ENCODE data around the gene DDX50.
"Not testable (repeated sequence)": the region's sequence is repeated elsewhere in the genome, so short reads cannot be mapped to it uniquely, and the experiment has no call there.

Gene DDX50, protein sequence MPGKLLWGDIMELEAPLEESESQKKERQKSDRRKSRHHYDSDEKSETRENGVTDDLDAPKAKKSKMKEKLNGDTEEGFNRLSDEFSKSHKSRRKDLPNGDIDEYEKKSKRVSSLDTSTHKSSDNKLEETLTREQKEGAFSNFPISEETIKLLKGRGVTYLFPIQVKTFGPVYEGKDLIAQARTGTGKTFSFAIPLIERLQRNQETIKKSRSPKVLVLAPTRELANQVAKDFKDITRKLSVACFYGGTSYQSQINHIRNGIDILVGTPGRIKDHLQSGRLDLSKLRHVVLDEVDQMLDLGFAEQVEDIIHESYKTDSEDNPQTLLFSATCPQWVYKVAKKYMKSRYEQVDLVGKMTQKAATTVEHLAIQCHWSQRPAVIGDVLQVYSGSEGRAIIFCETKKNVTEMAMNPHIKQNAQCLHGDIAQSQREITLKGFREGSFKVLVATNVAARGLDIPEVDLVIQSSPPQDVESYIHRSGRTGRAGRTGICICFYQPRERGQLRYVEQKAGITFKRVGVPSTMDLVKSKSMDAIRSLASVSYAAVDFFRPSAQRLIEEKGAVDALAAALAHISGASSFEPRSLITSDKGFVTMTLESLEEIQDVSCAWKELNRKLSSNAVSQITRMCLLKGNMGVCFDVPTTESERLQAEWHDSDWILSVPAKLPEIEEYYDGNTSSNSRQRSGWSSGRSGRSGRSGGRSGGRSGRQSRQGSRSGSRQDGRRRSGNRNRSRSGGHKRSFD

DNA sequence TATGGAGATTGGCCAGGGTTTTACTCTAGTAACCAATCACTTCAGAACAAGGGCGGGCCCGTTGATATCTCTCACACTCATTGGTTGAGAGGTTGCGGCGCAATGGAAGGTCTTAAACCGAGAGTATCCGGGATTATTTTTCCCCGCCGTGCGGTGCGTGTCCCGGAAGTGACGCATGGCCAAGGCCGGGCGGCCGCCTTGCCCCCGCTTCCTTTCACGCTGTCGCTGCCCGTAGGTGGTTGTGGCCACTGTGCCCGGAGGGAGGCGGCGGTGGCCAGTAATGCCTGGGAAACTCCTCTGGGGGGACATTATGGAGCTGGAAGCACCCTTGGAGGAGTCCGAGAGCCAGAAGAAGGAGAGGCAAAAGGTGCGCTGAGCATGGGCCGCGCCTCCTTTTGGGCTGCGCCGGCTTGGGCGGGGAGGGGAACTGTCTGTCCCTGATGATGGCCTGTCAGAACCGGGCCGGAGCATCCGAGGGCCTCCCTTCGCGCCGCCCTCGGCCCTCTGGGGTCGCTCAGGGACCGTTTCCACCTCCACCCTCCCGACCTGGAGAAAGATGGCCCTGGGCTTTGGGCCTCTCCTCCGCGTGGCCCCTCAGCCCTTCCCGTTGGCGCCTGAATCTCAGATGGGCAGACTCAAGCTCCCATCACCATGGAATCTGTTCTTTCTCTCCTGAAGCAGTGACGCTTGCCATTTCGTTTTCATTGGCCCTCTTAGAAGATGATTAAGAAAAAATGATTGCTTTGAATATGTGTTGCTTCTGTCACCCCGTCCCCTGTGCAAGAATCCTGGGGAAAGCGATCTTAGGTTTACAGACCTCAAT is at the start of gene DDX50:
Gene DDX50, plus strand, starts transcription at position 211 of the 823 bp plus-strand sequence. Its CDS starts 70 bp downstream, at position 281.
- DNase-seq: peak; percentile 90

DNA sequence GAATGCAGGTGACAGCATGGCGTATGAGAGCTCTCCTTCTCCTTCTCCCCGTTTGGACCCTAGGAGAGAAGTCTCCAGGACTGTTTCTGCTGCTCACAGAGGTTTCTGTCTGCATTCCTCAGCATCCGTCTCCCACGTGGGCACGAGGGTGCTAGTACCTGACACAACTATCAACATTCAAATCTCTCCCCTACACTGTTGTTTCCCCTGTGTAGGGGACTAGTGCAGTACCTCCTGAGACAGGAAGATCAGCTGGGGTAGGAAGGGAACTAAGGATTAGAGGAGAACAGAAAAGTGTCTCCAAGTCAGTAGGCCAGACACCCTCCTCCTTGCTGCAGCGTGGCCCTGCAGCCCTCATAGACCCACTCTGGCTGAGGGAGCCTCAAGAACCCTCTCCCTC is 44.8 kb upstream of the DDX50 start:
- no peak for DNase-seq

DNA sequence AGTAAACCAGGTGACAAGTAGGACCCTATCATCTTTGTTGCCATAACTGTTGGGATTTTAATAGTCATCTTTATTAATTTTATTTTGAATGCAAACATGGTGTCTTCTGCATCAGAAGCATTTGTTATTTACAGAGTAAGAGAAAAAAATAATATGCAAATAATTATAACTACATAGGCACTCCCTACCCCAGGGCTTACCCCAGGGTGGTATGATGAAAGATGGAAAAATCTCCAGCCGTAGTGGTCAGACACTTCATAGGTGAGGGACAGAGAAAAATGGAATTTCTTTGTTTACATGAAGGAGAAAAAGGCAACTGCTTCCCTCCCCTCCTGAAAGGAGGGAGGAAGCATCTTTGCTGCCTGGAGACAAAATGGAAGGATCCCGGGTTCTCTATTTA is 44.1 kb upstream of the DDX50 start:
- DNase-seq: no peak

DNA sequence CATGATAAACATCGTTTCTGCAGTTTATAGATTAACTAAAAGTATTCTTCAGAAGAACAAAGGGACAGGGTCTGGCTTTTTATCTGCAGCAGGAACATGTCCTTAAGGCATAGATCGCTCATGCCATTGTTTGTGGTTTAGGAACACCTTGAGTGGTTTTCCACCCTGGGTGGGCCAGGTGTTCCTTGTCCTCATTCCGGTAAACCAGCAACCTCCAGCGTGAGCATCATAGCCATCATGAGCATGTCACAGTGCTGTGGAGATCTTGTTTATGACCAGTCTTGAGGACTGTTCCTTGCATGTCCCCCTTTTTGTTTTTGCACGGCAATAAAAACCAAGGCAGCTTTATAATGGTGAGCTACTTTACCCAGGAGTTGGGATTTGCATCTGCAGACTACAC is 39.9 kb upstream of the DDX50 start:
- DNase-seq: no peak

DNA sequence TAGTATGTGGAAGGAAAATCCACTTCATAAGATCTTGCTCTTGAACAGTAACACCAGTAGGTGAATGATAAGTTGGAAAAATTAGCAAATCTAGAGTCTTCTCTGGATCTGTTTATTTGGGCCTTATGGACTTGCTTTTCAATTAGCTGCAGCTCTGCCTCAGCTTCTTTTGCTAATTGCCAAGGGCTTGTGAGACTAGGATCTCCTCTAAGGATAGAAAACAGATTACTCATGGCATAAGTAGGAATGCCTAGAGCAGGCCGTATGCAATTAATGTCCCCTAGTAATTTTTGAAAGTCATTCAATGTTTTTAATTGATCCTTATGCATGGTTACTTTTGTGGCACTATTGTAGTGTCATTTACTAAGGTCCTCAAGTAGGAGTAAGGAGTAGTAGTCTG is 36.5 kb upstream of the DDX50 start:
- no peak for DNase-seq

DNA sequence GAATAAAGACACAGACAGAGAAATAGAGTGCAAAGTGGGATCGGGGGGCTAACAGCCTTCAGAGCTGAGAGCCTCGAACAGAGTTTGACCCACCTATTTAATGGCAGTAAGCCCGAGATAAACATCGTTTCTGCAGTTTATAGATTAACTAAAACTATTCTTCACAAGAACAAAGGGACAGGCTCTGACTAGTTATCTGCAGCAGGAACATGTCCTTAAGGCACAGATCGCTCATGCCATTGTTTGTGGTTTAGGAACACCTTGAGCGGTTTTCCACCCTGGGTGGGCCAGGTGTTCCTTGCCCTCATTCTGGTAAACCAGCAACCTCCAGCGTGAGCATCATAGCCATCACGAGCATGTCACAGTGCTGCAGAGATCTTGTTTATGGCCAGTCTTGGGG is 32.9 kb upstream of the DDX50 start:
- DNase-seq: not testable (repeated sequence)

DNA sequence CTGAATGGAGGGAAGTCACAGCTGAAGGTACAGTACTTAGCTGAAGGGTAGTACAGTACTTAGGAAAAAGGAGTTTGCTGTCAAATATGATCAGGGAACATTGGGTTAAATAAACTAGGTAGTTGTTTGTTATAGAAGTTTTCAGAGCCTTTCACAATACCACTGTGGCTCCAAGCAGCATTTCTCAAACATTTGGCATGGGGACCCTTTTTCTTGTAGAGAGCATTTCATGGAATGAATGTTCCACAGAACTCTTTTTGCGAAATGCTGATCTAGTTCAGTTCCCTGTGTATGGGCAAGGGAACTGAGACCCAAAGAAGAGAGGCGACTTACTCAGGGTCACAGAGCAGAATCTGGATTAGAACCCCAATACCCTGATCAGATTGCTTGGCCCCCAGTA is 31.5 kb upstream of the DDX50 start:
- DNase-seq: no peak

DNA sequence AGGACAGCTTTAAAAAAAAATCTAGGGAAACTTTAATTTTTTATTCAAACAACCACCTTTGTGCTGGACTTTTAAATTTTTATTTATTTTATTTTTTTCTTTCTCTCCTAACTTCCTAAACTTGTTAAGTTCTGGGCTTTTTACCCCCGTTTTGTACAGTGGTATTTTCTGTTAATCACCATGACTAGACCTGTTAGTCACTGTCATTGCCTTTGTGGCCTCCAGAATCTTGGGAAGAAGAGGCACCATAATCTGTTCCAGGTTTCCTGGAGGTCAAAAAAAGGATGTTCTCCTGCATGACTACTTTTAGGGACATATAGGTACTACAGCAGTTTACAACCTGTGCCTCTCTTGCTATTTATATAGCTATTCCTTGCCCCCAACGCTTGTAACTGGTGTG is 31.1 kb upstream of the DDX50 start:
- DNase-seq: no peak

DNA sequence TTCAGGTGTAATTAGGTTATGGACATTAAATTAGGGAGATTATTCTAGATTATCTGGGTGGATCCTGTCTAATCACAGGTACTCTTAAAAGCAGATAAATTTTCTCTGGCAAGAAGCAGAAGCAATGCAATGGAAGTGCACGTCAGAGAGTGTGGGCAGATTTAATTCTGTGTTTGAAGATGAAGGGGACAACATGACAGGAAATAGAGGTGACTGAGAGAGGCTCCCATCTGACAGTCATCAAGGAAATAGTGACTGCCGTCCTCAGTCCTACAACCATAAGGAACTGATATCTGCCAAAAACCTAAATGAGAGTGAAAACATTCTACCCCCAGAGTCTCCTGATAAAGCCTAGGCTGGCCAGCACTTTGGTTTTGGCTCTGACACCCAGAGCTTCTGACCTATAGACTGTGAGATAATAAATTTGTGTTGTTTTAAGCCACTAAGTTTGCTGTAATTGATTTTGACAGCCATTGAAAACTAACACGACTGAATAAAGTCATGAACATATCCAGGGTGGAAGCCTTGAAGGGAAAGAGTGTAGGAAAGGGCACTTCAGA is 30.5 kb upstream of the DDX50 start:
- no peak for DNase-seq

DNA sequence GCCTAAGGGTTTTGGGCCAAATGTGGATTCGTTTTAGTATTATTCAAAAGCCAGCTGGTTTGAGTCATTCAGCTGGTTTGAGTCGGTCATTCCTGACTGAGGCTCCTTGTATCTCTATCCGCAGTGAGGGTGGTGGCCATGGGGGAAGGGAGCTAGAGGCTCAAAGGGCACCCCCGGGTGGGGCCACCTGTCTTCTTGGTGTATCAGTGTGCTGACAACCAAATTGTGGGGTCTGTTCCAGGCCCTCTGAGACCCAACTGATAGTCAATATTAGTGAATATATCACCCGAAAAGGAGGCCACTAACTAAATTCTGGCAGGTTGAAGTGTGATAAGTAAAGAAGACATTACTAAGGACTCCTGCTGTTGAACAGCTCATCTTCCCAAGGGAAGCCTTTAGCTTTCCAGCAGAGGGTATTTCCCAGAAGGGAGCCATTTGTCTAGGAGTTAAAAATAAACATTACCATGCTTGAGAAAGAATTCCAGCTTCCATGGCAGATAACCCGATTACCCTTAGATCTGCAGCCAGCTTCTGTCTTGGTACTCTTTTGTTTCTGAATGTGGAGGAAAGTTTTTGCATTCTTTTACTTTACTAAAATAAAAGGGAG is 29.9 kb upstream of the DDX50 start:
- no peak for DNase-seq

DNA sequence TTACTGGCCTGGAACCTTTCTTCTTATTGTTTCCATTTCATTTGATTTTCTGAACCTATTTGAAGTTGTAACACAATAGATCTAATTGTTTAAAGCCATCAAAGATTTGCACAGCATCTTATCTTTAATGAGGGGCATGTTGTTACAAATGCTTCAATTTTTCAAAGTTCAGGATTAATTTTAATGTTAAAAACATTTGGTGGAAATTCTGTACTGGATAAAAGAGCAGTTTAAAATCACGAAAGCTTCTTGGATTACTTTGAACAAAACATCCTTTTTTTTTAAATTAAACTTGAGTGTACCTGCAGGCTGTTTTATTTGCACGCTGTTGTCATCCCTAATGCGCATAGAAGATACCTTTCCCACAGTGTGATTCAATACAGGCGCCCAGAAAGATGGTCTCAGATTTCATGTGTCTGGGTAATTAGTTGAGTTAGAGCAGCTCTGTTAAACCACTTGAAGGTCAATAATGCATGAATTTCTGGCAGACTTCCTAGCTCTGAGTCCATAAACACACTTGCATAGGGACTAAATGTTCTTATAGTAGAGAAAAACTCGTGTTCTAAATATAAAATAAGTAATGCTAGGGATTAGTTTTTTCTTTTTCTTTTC is 29.3 kb upstream of the DDX50 start:
- no peak for DNase-seq

DNA sequence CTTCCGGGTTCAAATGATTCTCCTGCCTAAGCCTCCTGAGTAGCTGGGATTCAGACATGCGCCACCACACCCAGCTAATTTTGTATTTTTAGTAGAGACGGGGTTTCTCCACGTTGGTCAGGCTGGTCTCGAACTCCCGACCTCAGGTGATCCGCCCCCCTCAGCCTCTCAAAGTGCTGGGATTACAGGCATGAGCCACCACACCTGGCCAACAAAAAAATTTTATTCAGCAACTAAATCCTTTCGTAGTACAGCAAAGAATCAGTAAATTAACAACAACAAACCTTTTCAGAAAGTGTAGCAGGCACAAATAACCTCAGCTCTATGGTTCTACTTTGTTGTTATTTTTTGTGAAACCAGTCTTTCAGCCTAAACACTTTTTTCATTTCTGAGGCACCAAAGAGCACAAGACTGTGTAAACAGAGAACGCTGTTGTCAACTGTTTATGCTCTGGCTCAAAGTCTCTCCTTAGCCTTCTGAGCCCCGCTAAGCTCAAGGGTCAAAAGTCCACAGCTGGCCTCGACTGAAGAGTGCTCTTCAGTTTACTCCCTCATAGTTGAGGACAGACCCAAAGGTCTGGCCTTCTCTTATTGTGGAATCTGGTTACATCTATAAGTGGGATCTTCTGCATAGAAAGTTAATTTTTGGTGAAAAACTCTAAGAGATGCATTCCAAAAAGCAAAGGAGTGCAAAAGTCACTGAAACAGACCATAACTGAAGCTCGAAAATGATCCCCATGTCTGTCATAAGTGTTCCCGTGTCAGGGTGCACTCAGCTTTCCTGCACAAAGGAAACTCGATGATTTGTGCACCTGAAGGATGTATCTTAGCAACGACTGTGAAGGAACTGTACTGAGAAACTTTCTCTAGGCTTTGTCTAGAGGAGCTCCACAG is 24.6 kb upstream of the DDX50 start:
- no peak for DNase-seq

DNA sequence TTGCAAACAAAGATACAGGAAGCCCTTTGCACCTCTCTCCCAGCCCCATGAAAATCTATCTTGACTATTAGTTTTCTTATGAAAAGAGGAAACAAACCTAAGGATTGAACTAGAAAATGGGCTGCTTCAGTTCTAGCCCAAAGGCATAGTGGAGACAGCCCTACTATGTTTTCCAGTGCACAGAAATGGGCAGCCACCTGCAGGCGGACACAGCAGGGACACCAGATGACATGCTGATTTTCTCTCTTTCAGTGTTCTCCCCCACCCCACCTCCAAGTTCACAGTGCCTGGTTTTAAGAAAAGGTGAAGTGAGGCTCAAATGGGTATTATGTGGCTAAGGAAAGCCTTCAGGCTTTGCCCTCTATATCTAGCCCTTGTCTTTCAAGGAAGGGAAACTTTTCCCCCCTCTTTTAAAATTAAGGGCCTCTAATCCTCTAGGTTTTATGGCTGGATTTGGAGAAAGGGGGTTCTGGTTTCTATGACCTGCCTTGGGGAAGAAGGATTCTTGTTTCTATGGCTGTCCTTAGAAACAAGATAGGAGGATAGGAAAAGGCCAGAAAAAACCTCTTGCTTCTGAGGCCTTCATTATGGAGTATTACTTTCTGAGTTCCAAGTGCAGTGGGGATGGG is 23.5 kb upstream of the DDX50 start:
- DNase-seq: no peak

DNA sequence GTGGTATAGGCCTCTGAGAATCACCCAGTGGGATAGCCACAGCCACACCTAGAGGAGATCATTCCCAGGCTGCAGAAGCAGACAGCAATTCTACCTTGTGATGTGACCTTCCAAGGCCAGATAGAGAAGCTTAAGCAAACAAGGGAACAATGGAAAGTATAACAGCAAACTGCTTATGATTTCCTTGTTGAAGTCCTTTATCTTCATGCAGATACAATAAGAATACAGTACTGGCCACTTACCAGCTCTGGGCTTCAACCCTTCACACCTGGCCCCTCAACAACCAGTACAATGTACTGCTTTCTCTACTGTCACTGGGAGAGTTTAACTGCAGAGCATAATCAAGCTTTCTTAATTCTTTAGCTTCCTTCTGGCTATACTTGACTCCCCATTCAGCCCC is 22.6 kb upstream of the DDX50 start:
- no peak for DNase-seq

DNA sequence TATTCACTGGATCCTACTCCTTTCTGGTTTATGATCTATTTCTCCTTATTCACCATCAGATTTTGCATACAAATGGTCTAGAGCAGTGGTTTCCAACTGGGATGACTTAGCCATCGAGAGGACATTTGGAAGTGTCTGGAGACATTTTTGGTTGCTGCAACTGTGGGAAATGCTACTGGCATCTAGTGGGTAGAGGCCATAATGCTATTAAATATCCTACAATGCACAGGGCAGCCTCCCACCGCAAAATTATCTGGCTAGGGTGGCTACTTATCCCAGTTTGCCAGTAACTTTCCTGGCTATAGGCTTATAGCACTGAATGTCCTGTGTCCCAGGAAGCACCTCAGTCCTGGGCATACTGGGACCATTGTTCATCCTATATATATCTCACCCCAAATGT is 21.5 kb upstream of the DDX50 start:
- DNase-seq: no peak

DNA sequence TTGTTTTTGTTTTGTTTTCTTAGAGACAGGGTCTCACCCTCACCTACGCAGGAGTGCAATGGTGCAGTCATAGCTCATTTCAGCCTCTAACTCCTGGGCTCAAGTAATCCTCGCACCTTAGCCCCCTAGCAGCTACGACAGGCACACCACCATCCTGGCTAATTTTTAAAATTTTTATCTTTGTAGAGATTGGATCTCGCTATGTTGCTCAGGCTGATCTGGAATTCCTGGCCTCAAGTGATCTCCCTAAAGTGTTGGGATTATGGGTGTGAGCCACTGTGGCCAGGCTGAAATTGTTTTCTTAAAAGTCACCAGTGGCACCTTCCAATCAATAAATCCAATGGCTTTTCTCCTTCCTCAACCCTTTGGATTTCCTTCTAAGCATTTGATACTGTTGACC is 20.9 kb upstream of the DDX50 start:
- no peak for DNase-seq

DNA sequence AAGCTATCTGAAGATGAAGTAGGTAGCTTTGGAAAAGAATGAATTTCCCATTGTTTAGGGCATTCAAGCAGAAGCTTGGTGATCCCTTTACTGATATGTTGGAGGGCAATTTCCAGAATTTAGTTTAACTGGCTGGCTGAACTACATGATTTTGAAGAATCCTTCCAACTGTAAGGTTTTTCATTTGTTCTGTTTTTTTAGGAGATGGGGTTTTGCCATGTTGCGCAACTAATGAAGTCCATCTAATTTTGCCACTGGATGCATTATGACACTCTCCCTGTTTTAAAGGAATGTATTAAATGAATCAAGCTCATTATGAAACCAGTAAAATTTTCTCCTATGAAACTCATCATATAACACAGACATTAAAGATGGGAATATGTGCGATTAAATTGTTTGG is 6.1 kb upstream of the DDX50 start:
- no peak for DNase-seq

DNA sequence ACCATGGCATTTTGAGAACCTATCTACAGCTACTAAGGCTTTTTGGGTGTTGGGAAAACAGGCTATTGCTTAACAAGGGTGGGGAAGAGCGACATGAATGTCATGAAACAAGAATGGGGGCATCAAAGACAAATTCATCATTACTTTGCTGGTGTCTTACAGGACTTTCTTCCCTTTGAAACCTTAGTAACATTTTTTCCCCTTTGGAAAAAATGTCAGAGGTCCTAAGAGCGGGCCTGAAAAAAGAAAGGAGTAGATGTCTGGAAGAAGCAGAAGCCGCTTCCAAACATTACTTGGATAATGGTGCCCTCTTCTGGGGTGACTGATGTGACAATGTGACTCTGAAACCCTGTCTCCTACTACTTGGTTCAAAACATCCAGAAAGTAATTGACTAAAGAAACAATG is 3.8 kb upstream of the DDX50 start:
- DNase-seq: peak in 1 of 2 experiments; percentile 5

DNA sequence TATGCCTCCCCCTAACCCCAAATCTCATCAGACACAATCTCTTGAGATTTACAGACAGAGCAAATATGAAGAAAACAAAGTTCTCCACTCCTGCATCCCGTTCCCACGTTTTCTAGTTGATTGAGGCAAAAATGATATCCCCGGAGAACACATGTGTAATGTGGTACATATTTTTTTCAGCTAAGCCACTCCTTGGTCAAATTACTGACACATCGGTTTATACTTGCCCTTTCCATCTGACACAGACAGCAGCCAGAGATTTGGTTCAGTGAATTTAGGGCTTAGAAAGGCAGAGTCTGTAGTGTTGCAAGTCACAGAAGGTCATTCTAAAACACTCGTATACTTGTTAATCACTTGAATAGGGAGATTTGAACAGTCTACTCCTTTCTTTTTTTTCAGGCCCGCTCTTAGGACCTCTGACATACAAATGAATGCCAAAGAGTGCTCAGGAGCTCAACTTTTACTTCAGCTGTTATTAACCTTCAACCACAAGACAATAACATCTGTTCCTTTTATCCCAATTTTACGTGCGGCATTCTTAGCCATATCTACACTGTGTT is 1.8 kb upstream of the DDX50 start:
- no peak for DNase-seq

DNA sequence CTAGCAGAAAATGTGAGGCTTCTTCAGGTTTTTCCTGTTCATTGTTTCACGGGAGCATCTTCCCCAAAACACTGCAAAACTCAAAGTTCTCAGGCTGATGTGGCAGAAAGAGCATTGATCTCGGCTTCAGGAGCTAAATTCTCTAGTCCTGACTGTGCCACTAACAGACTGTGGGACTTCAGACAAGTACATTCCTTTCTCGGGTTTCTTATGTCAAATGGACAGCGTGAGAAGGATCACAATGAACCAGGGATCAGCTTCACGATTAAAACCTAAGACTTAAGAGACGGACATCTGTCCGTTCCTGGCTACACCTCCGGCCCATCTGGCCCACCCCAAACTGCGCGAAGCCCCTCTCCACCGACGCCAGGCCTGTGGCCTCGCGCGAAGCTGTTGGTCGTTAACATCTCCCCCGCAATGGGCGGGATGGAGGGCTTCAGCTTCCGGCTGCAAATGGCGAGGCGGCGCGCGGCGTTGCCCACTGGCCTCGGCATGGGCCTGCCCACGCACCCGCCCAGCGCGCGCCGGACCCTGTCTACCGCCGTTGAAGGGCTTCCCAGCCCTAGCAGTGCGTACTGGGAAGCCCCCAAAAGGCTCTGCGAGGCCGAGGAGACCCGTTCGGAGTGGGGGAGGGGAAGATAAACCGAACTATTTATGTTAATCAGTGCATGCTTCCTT is 549 bp upstream of the DDX50 start:
- DNase-seq: peak in 1 of 2 experiments; percentile 35

Data from cerebellar nuclear complex (tissue), 1 donor.